HPDE6-E6E7 (cell line): ENCODE data around the gene TMEM217.

Source experiments
- DNase-seq: peaks from one replicate; pipeline ENCODE4 v3.0.0; 2011; ENCODE audit warnings: missing footprints; ENCODE audit errors: extremely low spot score

The TMEM217 gene

DNA sequence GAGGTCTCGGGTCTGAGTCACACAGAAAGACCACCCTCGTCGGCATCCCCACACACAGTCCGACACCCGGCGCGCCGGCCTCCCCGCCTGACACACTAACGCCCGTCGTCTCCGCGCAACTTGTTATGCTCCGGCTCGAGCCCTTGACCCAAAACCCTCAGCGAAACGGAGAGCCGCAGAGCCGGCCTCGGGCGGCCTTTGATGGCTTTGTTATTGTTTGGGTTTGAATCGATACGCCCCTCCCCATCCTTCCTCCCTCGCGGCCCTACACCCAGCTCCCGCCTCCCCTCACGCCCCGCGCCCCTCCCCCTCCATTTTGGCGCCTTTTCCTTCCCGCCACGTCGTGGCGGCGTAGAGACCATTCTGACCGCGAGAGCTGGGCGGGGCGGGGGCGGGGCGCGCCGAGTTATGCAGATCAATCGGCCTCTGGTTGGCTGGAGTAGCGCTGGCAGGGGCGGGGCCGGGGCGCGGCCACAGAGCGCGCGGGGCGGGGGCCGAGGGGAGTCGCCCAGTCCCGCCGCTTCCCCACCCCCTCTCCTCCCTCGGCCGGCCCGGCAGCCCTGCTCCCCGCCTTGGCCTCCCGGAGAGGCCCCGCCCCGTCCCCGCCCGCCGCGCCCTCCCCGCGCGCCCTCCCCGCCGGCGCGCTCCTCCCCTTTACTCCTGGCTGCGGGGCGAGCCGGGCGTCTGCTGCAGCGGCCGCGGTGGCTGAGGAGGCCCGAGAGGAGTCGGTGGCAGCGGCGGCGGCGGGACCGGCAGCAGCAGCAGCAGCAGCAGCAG is 88.3 kb downstream of the TMEM217 start, which contains the start of gene PIM1:
TSS of gene PIM1 (plus strand) at position 657 of the 777 bp plus-strand sequence. CDS start 424 bp downstream, outside the sequence.
- DNase-seq, result peak; percentile 93

DNA sequence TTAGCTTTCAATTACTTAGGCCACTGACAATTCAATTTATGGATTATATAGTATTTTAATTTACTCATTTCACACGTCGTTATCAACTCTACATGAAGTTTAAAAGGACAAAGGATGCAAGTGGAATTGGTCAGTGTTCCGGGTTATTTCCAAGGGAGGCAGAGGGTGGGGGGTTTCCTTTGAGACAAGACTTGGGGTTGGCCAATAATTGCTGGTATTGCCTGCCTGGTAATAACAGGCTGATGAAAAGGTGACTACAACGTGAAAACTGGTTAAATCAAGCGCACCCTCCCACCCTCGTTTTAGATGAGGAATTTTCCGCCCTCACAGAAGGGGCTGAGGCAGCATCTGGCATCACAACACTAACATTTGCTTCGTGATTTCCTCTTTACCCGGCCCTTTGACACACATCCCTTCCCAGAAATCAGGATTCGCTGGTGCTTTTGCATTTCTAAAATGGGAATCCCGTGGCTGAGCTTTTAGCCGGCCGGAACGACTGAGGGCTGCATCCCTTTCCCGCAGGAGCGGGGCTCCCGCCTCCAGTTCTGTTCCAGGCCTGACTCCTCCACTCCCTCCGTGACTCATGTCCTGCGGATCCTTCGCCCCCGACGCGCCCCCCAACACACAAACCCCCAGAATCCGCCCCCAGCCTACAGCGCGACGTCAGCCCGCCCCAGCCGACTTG is 89.0 kb downstream of the TMEM217 start:
- peak; percentile 70 for DNase-seq

- no peak for DNase-seq
Observed at GRCh38 chr6:37168163-37168758, 89.7 kb downstream of the TMEM217 start.

- no peak for DNase-seq
Observed at GRCh38 chr6:37162740-37163139, 95.2 kb downstream of the TMEM217 start.
